GM21528 (cell line): ENCODE measurements around the gene MCMBP.

Experiments
- ATAC-seq: cut with Tn5 transposase; IDR thresholded peaks from one replicate; pipeline ENCODE4 v1.9.1; 2021; ENCODE audit warnings: mild to moderate bottlenecking, moderate library complexity; ENCODE audit not compliant: unreplicated experiment, low FRiP score

The MCMBP gene

GRCh38 chr10:119834188-119834587 lies 38.5 kb downstream of the MCMBP start:
- ATAC-seq: no peak

DNA sequence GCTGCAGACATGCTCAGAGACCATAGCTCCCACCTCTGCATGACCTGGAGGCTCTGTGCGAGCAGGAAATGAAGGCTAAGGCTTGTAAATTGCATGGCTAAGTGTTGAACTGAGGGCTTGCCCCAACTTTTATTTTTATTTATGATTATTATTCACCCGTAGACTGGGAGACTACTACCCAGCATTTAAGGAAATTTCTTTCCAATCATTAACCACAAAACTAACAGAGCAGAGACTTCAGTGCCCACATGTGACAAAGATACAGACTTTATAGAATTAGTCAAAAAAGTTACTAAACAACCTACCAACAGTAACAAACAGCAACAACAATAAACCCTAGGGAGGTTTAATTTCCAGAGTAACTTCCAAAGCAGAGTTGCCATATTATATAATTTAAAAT lies 39.7 kb downstream of the MCMBP start:
- ATAC-seq: no peak

DNA sequence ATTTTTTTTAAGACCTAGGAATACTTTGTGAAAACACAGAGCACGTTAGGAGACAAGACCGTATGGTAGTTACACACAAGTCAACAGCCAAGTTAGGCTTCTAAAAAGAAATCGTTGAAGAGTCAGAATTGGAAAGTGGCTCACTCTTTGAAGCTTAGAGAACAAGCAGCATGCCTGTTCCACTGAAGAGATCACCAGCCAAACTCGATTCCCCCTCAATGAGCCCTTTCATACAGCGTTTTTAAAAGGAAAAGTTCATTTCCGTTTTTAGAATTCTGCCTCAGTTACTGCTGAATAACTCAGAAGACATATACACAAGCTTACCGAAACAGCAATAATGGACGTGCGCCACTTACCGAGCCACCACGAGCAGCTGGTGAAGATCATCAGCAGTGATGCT lies 41.0 kb downstream of the MCMBP start:
- ATAC-seq: no peak

DNA sequence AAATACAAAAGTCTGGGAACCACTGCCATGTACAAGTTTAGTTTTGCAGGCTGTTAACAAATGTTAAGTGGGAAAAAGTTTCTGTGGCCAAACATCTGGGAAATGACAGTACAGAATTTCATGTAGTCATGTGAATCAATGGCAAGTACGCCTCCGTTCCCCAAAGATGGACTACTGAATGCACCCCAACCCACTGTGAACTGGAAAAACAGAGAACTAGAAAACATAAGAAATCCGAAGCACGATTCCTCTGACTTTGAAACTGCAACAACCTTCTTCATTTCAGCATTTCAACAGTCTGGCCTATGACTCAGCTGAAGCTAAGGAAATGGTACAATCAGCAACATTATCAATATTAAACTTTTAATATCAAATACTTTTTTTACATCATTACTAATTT lies 41.8 kb downstream of the MCMBP start:
- no peak for ATAC-seq

DNA sequence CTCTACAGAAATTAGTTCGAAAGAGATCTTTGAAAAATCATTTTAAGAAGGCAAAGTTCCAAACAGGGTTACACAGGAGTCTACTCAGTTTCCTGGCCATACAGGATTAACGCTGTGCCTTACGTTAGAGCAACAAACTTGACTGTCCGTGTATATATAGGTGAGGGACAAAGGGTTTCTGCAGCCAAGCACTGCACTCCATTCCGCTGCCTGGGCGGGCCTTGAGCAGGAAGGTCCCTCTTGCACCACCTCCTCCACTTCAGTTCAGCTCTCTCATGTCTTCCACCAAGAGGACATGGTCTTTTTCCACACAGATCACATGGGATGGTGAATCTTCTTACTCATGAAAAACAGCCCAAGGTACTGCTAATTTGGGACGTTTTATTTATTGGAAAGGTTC lies 43.2 kb downstream of the MCMBP start:
- ATAC-seq: no peak

DNA sequence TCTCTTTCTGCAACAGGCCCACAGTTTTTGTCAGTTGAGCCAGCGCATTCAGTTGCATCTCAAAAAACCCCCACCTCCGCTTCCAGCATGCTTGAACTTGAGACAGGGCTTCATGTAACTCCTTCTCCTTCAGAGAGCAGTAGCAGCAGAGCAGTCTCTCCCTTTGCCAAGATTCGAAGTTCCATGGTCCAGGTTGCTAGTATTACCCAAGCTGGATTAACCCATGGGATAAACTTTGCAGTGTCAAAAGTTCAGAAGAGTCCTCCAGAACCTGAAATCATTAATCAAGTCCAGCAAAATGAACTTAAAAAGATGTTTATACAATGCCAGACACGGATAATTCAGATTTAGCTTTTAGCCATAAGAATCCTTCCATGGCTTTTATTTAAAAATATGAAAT lies 45.2 kb downstream of the MCMBP start:
- no peak for ATAC-seq

DNA sequence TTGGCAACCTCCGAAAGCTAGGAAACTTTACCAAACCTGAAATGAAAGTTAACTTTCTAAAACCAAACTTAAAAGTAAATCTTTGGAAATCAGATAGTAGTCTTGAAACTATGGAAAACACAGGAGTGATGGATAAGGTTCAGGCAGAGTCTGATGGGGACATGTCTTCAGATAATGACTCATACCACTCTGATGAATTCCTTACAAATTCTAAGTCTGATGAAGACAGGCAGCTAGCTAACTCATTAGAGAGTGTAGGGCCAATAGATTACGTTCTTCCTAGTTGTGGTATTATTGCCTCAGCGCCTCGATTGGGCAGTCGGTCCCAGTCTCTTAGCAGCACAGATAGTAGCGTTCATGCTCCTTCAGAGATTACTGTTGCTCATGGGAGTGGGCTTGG lies 45.9 kb downstream of the MCMBP start:
- no peak for ATAC-seq

GRCh38 chr10:119824299-119824698 lies 48.3 kb downstream of the MCMBP start:
- ATAC-seq: no peak

GRCh38 chr10:119821182-119821581 lies 51.5 kb downstream of the MCMBP start:
- ATAC-seq: no peak

DNA sequence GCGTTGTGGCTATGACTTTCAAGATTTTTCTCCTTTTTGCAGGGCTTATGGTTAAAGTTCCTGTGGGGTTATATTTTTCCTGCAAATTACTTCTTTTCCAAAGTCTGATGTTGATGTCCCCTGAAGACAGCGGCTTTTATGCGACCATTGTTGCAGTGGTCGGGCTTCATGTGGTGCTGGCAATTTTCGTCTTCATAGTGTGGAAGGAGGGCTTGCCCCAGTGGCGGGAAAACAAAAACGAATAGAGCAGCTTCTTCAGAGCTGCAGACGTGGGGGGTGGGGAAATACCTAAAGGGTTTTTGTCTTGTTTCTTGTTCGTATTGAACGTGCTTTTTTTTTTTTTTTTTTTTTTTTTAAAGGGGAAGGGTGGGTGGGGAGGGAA lies 53.8 kb downstream of the MCMBP start:
- no peak for ATAC-seq

GRCh38 chr10:119817991-119818888 lies 54.4 kb downstream of the MCMBP start:
- no peak for ATAC-seq

GRCh38 chr10:119815671-119816070 lies 57.0 kb downstream of the MCMBP start:
- ATAC-seq: no peak

DNA sequence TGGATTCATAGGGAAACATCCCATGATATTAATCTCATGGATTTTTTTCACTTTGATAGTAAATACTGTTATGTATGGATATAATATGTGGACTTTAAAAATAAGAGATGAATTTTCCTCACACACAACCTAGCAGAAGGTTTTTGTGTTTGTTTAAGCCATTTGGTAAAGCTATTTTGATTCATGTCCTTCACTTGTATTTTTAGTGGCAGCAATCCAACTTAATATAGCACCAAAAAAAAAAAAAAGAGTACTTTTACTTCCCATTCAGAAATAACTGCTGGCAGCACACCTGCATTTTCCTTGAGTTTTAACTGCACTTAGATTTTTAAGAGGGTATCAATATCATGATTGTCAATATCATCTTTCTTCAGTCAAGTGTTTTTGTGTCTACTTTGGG lies 60.0 kb downstream of the MCMBP start:
- no peak for ATAC-seq

GRCh38 chr10:119811122-119811521 lies 61.5 kb downstream of the MCMBP start:
- no peak for ATAC-seq

GRCh38 chr10:119807960-119808697 lies 64.5 kb downstream of the MCMBP start:
- no peak for ATAC-seq

- ATAC-seq: no peak
These were observed 66.1 kb downstream of the MCMBP start for GRCh38 chr10:119806334-119807130.

DNA sequence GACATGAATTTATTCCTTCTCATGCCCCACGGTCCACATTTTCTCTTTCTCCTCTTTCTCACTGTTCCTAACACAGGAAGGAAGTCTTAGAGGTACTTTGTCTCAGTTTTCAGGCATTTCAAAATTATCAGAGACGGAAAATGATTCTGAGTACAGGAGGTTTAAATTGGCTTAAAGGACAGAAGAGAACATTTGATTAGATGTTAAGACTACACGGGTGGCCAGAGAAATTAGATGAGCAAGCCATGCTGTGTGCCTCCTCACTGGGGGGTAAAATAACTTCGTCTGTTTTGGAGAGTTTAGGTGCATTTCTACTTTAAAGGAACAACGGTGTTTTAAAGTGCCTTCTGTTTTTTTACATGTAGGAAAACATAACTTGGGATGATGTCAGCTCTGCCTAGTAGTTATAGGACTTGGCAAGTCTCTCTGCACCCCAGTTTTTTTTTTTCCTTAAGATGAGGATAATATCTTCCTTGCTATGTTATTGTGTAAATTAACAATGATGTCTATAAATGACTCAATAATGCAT lies 66.9 kb downstream of the MCMBP start:
- no peak for ATAC-seq

DNA sequence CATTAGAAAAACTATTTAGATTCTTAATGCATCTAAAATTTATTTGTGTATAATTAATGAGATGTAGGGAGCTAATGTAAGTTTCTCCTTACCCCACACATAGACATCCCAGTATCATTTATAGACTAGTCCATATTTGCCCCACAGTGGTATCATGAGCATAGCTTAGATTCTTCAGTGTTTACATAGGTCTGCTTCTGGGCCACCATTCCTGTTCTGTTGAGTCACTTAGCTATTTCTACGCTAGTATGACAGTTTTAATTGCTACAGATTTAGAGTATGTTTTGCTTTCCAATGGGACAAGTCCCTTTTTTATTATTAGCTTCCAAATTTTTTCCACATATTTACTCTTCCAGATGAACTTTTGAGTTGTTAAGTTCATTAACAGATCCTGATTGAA lies 69.4 kb downstream of the MCMBP start:
- no peak for ATAC-seq

DNA sequence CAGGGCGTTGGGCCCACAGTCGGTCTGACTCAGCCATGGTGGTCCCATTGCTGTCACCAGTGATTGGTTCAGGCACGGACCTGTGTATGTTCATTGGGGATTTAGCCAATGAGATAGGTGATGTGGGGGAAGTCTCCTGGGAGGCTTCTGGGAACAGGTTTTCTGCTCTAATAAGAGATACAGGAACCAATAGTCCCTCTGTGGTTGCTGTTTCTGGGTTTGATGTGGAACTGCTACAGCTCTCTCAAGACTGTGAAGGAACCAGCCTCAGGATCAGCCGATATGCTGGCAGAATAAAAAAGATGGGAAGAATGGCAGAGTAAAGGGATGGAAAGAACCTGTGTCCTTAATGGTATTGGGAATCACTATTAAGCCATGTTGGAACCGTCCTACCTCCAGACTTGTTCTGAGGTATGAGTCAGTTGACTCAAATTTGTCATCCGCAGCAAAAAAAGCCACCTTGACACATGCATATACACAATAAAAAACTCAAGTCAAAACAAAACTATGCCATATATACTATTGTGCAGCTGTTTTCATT lies 70.6 kb downstream of the MCMBP start:
- no peak for ATAC-seq

GRCh38 chr10:119801176-119801575 lies 71.5 kb downstream of the MCMBP start:
- no peak for ATAC-seq

DNA sequence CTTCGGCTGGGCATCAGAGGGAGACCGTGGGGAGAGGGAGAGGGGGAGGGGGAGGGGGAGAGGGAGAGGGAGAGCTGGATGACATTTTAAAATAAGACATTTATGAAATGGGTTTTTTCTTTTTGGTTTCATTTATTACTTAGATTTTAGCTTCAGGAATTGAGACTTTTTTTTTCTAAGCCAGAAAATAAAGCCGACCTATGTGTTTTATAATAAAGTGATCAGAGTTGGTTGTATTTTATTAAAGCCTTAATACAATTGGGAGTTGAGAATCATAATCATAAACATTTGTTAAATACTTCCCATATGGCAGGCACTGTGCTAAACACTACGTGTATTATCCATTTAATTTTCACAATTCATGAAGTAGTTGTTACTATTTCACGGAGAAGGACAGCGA lies 76.6 kb downstream of the MCMBP start:
- no peak for ATAC-seq
